ENCODE results near the gene TLCD3A. TPM values are rescaled to one million over a fixed set of nuclear protein-coding genes. Genes with fewer than 3 reads are reported as not detected.
A peak's percentile ranks its signal among the peaks of the same experiment; 100 is the strongest.
"Not testable (repeated sequence)": the region's sequence is repeated elsewhere in the genome, so short reads cannot be mapped to it uniquely, and the experiment has no call there.

Gene TLCD3A
- total RNA-seq, 1 donor from 2014 or later = 9.4 TPM

DNA sequence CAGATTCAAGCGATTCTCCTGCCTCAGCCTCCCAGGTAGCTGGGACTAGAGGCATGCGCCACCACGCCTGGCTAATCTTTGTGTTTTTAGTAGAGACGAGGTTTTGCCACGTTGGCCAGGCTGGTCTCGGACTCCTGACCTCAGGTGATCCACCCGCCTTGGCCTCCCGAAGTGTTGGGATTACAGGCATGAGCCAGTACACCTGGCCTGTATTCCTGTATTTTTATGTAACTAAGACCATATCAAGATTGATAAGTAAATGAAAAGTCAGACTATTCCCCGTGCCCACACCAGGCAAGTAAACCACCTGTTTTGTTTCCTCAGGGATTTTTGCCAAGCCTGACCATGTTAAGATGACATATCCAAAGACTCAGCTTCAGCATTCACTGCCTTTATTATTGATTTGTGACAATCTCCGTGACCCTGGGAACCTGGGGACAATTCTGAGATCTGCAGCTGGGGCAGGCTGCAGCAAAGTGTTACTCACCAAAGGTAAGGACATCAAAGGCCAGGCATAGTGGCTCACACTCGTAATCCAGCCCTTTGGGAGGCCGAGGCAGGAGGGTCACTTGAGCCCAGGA is 55.3 kb downstream of the TLCD3A start:
- Mint-ChIP-seq H3K36me3 (ENCODE audit: unreplicated experiment) (peaks cover 4% of the 10 kb centered on the region), H3K27ac (ENCODE audit: unreplicated experiment) (no peak overlapping the region), H3K27me3 (ENCODE audit: unreplicated experiment) (peaks cover 4% of the 10 kb centered on the region), H3K4me3 (ENCODE audit: unreplicated experiment) (no peak overlapping the region), H3K9me3 (ENCODE audit: unreplicated experiment) (peaks cover 22% of the 10 kb centered on the region), H3K4me1 (ENCODE audit: low read depth, unreplicated experiment) (peaks cover 17% of the 10 kb centered on the region)
- no peak for DNase-seq
- TF ChIP-seq, protein P1, sequence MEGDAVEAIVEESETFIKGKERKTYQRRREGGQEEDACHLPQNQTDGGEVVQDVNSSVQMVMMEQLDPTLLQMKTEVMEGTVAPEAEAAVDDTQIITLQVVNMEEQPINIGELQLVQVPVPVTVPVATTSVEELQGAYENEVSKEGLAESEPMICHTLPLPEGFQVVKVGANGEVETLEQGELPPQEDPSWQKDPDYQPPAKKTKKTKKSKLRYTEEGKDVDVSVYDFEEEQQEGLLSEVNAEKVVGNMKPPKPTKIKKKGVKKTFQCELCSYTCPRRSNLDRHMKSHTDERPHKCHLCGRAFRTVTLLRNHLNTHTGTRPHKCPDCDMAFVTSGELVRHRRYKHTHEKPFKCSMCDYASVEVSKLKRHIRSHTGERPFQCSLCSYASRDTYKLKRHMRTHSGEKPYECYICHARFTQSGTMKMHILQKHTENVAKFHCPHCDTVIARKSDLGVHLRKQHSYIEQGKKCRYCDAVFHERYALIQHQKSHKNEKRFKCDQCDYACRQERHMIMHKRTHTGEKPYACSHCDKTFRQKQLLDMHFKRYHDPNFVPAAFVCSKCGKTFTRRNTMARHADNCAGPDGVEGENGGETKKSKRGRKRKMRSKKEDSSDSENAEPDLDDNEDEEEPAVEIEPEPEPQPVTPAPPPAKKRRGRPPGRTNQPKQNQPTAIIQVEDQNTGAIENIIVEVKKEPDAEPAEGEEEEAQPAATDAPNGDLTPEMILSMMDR (IDR thresholded peaks at IDR 0.05; ENCODE audit: partially characterized antibody, unreplicated experiment) = no peak

DNA sequence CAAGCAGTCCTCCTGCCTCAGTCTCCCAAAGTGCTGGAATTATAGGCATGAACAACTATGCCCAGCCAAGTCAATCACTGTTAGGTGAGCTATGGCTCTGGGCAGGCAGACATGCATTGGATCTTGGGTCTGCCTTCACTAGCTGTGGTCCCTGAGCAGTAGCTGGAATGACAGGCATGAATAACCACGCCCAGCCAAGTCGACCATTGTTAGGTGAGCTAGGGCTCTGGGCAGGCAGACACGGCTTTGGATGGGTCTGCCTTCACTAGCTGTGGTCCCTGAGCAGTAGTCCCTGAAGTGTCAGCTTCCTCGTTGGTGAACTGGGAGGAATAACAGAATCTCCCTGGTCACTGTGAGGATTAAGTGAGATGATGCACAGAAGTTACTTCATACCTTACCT is 56.2 kb downstream of the TLCD3A start:
- TF ChIP-seq, protein P1 (IDR thresholded peaks at IDR 0.05; ENCODE audit: partially characterized antibody, unreplicated experiment) = no peak
- Mint-ChIP-seq H3K27ac (ENCODE audit: unreplicated experiment) (no peak overlapping the region), H3K9me3 (ENCODE audit: unreplicated experiment) (peaks cover 19% of the 10 kb centered on the region), H3K4me3 (ENCODE audit: unreplicated experiment) (no peak overlapping the region), H3K27me3 (ENCODE audit: unreplicated experiment) (peaks cover 3% of the 10 kb centered on the region), H3K4me1 (ENCODE audit: low read depth, unreplicated experiment) (peaks cover 16% of the 10 kb centered on the region), H3K36me3 (ENCODE audit: unreplicated experiment) (peaks cover 4% of the 10 kb centered on the region)
- DNase-seq = no peak

DNA sequence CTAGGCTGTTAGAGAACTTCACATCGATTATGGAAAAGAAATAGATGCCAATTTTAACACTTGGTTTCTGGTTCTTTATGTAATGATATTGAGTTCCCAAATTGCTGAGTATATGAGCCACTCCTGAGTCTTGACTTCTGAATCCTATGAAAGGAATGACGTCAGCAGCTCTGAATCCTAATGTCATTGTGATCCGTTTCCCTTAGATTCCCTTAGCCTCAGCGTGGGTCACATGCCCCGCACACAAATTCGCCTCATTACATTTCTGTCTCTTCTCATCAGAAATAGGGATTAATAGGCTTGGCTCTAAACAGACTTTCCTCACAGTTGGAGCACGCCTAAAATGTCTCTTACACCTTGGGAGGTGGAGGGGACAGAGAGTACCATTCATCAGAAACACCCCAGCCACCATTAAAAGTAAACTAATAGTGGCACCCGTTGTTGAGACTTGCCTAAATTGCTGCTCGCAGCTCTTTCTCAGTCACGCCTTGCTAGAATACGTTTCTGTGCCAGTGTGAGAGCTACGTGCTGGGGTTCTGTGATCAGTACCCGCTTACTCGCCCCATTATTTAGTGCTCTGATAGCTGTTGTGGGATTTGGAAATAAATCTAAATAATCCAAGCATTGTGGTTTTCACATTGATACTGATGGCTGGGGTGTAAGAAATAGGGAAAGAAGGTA is 56.9 kb downstream of the TLCD3A start:
- peaks cover 7% of the 10 kb centered on the region for H3K27me3 Mint-ChIP-seq (ENCODE audit: unreplicated experiment)
- H3K4me1 Mint-ChIP-seq (ENCODE audit: low read depth, unreplicated experiment) = peaks cover 23% of the 10 kb centered on the region
- H3K27ac Mint-ChIP-seq (ENCODE audit: unreplicated experiment) = no peak overlapping the region
- H3K4me3 Mint-ChIP-seq (ENCODE audit: unreplicated experiment) = no peak overlapping the region
- DNase-seq = no peak
- TF ChIP-seq, protein P1 (IDR thresholded peaks at IDR 0.05; ENCODE audit: partially characterized antibody, unreplicated experiment) = no peak
- peaks cover 4% of the 10 kb centered on the region for H3K36me3 Mint-ChIP-seq (ENCODE audit: unreplicated experiment)
- H3K9me3 Mint-ChIP-seq (ENCODE audit: unreplicated experiment) = peaks cover 23% of the 10 kb centered on the region

DNA sequence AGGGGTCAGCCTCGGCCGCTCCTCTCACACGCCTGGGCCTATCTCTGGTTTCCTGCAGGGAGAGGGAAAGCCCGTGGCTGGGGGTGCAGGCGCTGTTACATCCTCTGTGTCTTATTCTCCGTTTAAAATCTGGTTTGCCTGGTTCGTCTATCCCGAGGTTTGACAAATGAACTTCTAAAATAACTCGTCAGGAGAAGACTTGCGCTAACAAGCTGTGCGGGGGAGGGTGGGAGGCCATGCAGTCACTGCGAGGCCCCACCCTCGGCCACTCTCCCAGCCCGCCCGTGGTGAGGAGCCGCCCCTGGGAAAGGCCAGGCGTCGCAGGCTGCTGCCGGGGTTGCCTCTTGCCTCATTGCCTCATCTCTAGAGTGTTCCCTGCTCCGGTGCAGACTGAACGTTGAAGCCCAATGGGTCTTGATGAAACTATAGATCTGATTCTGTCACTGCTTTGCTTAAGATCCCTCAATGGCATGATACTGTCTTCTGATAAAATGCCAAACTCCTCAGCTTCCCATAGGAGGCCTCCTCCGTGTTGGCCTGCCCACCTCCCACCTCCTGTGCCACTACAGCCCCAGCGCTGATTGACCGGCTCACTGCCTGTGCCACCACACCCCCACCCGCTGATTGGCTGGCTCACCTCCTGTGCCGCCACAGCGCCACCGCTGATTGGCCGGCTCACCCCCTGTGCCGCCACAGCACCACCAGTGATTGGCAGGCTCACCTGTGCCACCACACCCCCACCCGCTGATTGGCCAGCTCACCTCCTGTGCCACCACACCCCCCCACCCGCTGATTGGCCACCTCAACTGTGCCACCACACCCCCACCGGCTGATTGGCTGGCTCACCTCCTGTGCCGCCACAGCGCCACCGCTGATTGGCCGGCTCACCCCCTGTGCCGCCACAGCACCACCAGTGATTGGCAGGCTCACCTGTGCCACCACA is 57.8 kb downstream of the TLCD3A start:
- not testable (repeated sequence) for H3K4me3 Mint-ChIP-seq (ENCODE audit: unreplicated experiment); H3K36me3 Mint-ChIP-seq (ENCODE audit: unreplicated experiment); DNase-seq; H3K27me3 Mint-ChIP-seq (ENCODE audit: unreplicated experiment)
- Mint-ChIP-seq H3K9me3 (ENCODE audit: unreplicated experiment) (peaks cover 23% of the 10 kb centered on the region), H3K27ac (ENCODE audit: unreplicated experiment) (peak overlapping the region; percentile 43), H3K4me1 (ENCODE audit: low read depth, unreplicated experiment) (peaks cover 32% of the 10 kb centered on the region)

DNA sequence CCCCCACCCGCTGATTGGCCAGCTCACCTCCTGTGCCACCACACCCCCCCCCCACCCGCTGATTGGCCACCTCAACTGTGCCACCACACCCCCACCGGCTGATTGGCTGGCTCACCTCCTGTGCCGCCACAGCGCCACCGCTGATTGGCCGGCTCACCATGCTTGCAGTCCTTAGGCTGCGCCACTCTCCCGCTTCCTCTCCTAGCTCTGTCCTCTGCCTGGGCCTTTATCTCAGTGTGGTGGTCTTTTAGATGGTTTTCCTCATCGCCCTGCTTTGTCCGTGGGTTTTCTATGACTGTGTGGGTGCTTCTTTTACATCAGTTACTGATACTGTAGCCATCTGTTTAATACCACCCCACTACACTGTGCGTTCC is 58.5 kb downstream of the TLCD3A start:
- Mint-ChIP-seq H3K9me3 (ENCODE audit: unreplicated experiment) (peaks cover 27% of the 10 kb centered on the region), H3K4me1 (ENCODE audit: low read depth, unreplicated experiment) (peaks cover 35% of the 10 kb centered on the region), H3K27ac (ENCODE audit: unreplicated experiment) (peak overlapping the region; percentile 69)
- DNase-seq; H3K36me3 Mint-ChIP-seq (ENCODE audit: unreplicated experiment); H3K4me3 Mint-ChIP-seq (ENCODE audit: unreplicated experiment); H3K27me3 Mint-ChIP-seq (ENCODE audit: unreplicated experiment): not testable (repeated sequence)
